Mesothelial cell of epicardium (in vitro differentiated cells): ENCODE data around the gene HYAL3. TPM values are rescaled to one million over a fixed set of nuclear protein-coding genes. Genes with fewer than 3 reads are reported as not detected.
"Not testable (repeated sequence)": the region's sequence is repeated elsewhere in the genome, so short reads cannot be mapped to it uniquely, and the experiment has no call there.

ENCODE experiments used
- DNase-seq, 2 experiments: peaks; one replicate each; pipeline ENCODE4 v3.0.0; 2021; ENCODE audit warnings: low spot score in 2 of 2; ENCODE audit not compliant: unreplicated experiment in 2 of 2
- H3K27ac Mint-ChIP-seq: 2 replicates; pipeline ENCODE4 v1.8.0; 2021; ENCODE audit warnings: mixed read lengths
- H3K27me3 Mint-ChIP-seq: 2 replicates; pipeline ENCODE4 v1.8.0; 2021; ENCODE audit warnings: low read depth, mixed read lengths
- H3K36me3 Mint-ChIP-seq: 2 replicates; pipeline ENCODE4 v1.8.0; 2021; ENCODE audit warnings: mixed read lengths
- H3K4me1 Mint-ChIP-seq: 2 replicates; pipeline ENCODE4 v1.8.0; 2021; ENCODE audit warnings: mixed read lengths
- H3K4me3 Mint-ChIP-seq: 2 replicates; pipeline ENCODE4 v1.8.0; 2021; ENCODE audit warnings: mild to moderate bottlenecking, moderate library complexity, mixed read lengths
- H3K9me3 Mint-ChIP-seq: 2 replicates; pipeline ENCODE4 v1.8.0; 2021; ENCODE audit warnings: mixed read lengths
- total RNA-seq: library from RNA; stranded (reverse); gene quantifications from 3 replicates; pipeline ENCODE4 v1.2.1, GENCODE V29; 2021
- TF ChIP-seq, protein P1 (sequence below): fragments of 200-600 bp; sonication (generic); IDR thresholded peaks from one replicate; pipeline ENCODE4 v1.5.0; 2021; ENCODE audit warnings: antibody characterized with exemption; ENCODE audit not compliant: unreplicated experiment

The HYAL3 gene
- total RNA-seq, 1 donor from 2014 or later = 2.9 TPM

DNA sequence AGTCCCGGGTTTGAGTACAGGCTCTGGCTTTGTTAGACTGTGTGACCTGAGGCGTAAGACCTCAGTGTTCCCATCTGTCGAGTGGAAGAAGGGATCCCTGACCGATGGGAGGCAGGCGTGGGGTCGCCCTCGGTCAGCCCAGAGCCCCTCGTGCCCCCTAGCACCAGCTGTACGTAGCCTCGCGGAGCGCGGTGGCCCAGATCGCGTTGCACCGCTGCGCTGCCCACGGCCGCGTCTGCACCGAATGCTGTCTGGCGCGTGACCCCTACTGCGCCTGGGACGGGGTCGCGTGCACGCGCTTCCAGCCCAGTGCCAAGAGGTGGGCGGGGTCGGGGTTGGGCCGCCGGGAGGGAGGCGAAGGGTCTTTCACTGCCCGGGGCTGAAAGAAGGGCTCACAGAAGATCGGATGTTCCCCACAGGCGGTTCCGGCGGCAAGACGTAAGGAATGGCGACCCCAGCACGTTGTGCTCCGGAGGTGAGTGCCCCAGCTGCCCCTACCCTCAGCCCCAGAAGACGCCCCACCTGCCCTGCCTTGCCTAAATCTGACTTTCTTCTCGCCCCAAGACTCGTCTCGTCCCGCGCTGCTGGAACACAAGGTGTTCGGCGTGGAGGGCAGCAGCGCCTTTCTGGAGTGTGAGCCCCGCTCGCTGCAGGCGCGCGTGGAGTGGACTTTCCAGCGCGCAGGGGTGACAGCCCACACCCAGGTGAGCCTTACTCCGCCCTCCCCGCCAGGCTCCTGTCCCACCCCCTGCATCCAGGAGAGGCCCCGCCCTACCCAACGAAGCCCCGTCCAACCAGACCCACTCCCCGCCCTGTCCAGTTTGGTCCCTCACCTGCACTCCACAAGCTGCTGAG, 23.8 kb downstream of the HYAL3 start:
- peaks cover 27% of the 10 kb centered on the region for H3K4me1 Mint-ChIP-seq
- DNase-seq = no peak
- peaks cover 29% of the 10 kb centered on the region for H3K27me3 Mint-ChIP-seq
- H3K27ac Mint-ChIP-seq = no peak overlapping the region
- TF ChIP-seq, protein P1, sequence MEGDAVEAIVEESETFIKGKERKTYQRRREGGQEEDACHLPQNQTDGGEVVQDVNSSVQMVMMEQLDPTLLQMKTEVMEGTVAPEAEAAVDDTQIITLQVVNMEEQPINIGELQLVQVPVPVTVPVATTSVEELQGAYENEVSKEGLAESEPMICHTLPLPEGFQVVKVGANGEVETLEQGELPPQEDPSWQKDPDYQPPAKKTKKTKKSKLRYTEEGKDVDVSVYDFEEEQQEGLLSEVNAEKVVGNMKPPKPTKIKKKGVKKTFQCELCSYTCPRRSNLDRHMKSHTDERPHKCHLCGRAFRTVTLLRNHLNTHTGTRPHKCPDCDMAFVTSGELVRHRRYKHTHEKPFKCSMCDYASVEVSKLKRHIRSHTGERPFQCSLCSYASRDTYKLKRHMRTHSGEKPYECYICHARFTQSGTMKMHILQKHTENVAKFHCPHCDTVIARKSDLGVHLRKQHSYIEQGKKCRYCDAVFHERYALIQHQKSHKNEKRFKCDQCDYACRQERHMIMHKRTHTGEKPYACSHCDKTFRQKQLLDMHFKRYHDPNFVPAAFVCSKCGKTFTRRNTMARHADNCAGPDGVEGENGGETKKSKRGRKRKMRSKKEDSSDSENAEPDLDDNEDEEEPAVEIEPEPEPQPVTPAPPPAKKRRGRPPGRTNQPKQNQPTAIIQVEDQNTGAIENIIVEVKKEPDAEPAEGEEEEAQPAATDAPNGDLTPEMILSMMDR = no peak
- H3K4me3 Mint-ChIP-seq = no peak overlapping the region
- peaks cover 15% of the 10 kb centered on the region for H3K36me3 Mint-ChIP-seq
- H3K9me3 Mint-ChIP-seq = no peaks in the 10 kb centered on the region

DNA sequence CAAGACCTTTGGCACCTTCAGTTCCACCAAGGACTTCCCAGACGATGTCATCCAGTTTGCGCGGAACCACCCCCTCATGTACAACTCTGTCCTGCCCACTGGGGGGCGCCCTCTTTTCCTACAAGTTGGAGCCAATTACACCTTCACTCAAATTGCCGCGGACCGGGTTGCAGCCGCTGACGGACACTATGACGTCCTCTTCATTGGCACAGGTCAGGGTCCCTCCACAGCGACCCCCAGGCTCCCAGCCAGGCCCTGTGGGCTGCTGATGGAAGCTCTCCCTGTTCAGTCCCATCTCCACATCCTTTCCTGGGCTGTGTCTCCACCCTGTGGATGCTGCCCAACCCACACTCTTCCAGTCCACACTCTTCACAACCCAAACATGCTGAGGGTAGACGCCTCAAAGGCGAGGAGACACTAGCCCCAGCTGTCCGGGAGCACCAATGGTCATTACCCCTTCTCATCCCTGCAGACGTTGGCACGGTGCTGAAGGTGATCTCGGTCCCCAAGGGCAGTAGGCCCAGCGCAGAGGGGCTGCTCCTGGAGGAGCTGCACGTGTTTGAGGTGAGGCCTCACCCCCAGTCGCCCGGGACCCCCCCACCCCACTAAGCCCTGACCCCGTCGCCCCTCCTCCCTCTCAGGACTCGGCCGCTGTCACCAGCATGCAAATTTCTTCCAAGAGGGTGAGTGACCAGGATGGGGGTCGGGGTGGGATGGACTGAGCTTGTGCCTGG, 24.7 kb downstream of the HYAL3 start:
- DNase-seq = peak in 1 of 2 experiments; percentile 70
- H3K9me3 Mint-ChIP-seq = no peaks in the 10 kb centered on the region
- H3K4me3 Mint-ChIP-seq = peak overlapping the region; percentile 33
- H3K27me3 Mint-ChIP-seq = peaks cover 29% of the 10 kb centered on the region
- TF ChIP-seq, protein P1 = peak; percentile 79
- peaks cover 15% of the 10 kb centered on the region for H3K36me3 Mint-ChIP-seq
- H3K27ac Mint-ChIP-seq = peak overlapping the region; percentile 59
- peaks cover 35% of the 10 kb centered on the region for H3K4me1 Mint-ChIP-seq

DNA sequence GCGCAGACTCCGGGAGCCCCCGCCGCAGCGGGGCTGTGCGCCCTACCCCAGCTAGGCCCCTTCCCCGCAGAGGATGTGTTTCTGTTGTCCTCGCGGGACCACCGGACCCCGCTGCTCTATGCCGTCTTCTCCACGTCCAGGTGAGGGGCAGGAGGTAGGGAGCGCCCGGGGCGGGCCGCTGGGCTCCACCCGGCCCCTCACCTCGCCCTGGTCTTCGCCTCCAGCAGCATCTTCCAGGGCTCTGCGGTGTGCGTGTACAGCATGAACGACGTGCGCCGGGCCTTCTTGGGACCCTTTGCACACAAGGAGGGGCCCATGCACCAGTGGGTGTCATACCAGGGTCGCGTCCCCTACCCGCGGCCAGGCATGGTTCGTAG, 25.5 kb downstream of the HYAL3 start:
- TF ChIP-seq, protein P1 = no peak
- peaks cover 15% of the 10 kb centered on the region for H3K36me3 Mint-ChIP-seq
- H3K4me3 Mint-ChIP-seq = no peak overlapping the region
- no peaks in the 10 kb centered on the region for H3K9me3 Mint-ChIP-seq
- peaks cover 41% of the 10 kb centered on the region for H3K4me1 Mint-ChIP-seq
- H3K27me3 Mint-ChIP-seq = peaks cover 29% of the 10 kb centered on the region
- no peak for DNase-seq
- no peak overlapping the region for H3K27ac Mint-ChIP-seq

GRCh38 chr3:50272911-50273688, 26.1 kb downstream of the HYAL3 start:
- TF ChIP-seq, protein P1 = peak; percentile 96
- peaks cover 29% of the 10 kb centered on the region for H3K27me3 Mint-ChIP-seq
- peak overlapping the region; percentile 61 for H3K27ac Mint-ChIP-seq
- peaks cover 47% of the 10 kb centered on the region for H3K4me1 Mint-ChIP-seq
- peaks cover 15% of the 10 kb centered on the region for H3K36me3 Mint-ChIP-seq
- peak overlapping the region; percentile 46 for H3K4me3 Mint-ChIP-seq
- no peaks in the 10 kb centered on the region for H3K9me3 Mint-ChIP-seq
- DNase-seq = peak; percentile 73 to 93

- H3K9me3 Mint-ChIP-seq, DNase-seq, H3K4me3 Mint-ChIP-seq: not testable (repeated sequence)
- Mint-ChIP-seq H3K27ac (peak overlapping the region; percentile 61), H3K36me3 (peaks cover 15% of the 10 kb centered on the region), H3K4me1 (peaks cover 52% of the 10 kb centered on the region), H3K27me3 (peaks cover 29% of the 10 kb centered on the region)
Measured at GRCh38 chr3:50272538-50272910, 26.7 kb downstream of the HYAL3 start.
